Suppressor macrophage treated with lipopolysaccharide for 4 hours (primary cell): ENCODE measurements around the gene UBE2E2.
A peak's percentile ranks its signal among the peaks of the same experiment; 100 is the strongest.

Experiments
- DNase-seq: peaks from one replicate; pipeline ENCODE4 v3.0.0-alpha.2; 2020

The UBE2E2 gene

GRCh38 chr3:23488618-23489017 lies 285.5 kb downstream of the UBE2E2 start:
- DNase-seq, result no peak

- DNase-seq, result peak; percentile 16
Measured at GRCh38 chr3:23489300-23490158, 286.4 kb downstream of the UBE2E2 start.

- peak; percentile 63 for DNase-seq
Measured at GRCh38 chr3:23490459-23490858, 287.3 kb downstream of the UBE2E2 start.

GRCh38 chr3:23492057-23492456 lies 288.9 kb downstream of the UBE2E2 start:
- DNase-seq, result no peak

GRCh38 chr3:23493889-23494288 lies 290.8 kb downstream of the UBE2E2 start:
- no peak for DNase-seq

GRCh38 chr3:23494967-23495366 lies 291.8 kb downstream of the UBE2E2 start:
- DNase-seq, result no peak

GRCh38 chr3:23495507-23495906 lies 292.4 kb downstream of the UBE2E2 start:
- DNase-seq, result no peak

GRCh38 chr3:23496165-23496564 lies 293.0 kb downstream of the UBE2E2 start:
- no peak for DNase-seq

GRCh38 chr3:23497156-23497555 lies 294.0 kb downstream of the UBE2E2 start:
- no peak for DNase-seq

GRCh38 chr3:23501201-23501802 lies 298.2 kb downstream of the UBE2E2 start:
- no peak for DNase-seq

- DNase-seq, result no peak
Measured at GRCh38 chr3:23508464-23508863, 305.3 kb downstream of the UBE2E2 start.

- DNase-seq, result no peak
Measured at GRCh38 chr3:23518441-23518840, 315.3 kb downstream of the UBE2E2 start.

GRCh38 chr3:23519314-23520208 lies 316.4 kb downstream of the UBE2E2 start:
- no peak for DNase-seq

- DNase-seq, result no peak
Measured at GRCh38 chr3:23527326-23527725, 324.2 kb downstream of the UBE2E2 start.

GRCh38 chr3:23533596-23533995 lies 330.5 kb downstream of the UBE2E2 start:
- no peak for DNase-seq

- no peak for DNase-seq
Measured at GRCh38 chr3:23533996-23534395, 330.9 kb downstream of the UBE2E2 start.

- no peak for DNase-seq
Measured at GRCh38 chr3:23537101-23537551, 334.0 kb downstream of the UBE2E2 start.

- DNase-seq, result no peak
Measured at GRCh38 chr3:23539185-23539584, 336.1 kb downstream of the UBE2E2 start.

GRCh38 chr3:23540600-23540999 lies 337.5 kb downstream of the UBE2E2 start:
- no peak for DNase-seq

GRCh38 chr3:23542079-23542478 lies 339.0 kb downstream of the UBE2E2 start:
- DNase-seq, result no peak

- DNase-seq, result peak; percentile 20
Measured at GRCh38 chr3:23546181-23546580, 343.1 kb downstream of the UBE2E2 start.

- DNase-seq, result no peak
Measured at GRCh38 chr3:23547905-23548650, 345.0 kb downstream of the UBE2E2 start.

- no peak for DNase-seq
Measured at GRCh38 chr3:23548706-23549105, 345.6 kb downstream of the UBE2E2 start.
